SK-N-SH (cell line): ENCODE results near the gene MT1F. TPM values are rescaled to one million over a fixed set of nuclear protein-coding genes. Genes with fewer than 3 reads are reported as not detected.

Experiments
- CTCF ChIA-PET: fragments of 300-600, 350-600 bp; formaldehyde crosslinking; extraction: SDS; loops from one replicate; lab custom pipeline; 2021; lab: Yijun Ruan, JAX
- POLR2A ChIA-PET: fragments of 350-600 bp; sonication (Branson Sonifier 250); formaldehyde crosslinking; extraction: SDS; loops from one replicate; lab custom pipeline; 2020; ENCODE audit warnings: antibody characterized with exemption, inconsistent platforms; lab: Yijun Ruan, JAX
- DNase-seq: peaks from one replicate; pipeline ENCODE4 v3.0.0; 2012
- H2AFZ ChIP-seq: fragments of 200-600 bp; sonication (generic); 2 replicates; pipeline ENCODE4 v1.8.1; 2016; ENCODE audit warnings: antibody characterized with exemption, mild to moderate bottlenecking, low read depth
- H3F3A ChIP-seq: fragments of 200-600 bp; sonication (generic); replicated peaks from 2 replicates; pipeline ENCODE3; 2016; ENCODE audit warnings: antibody characterized with exemption, mild to moderate bottlenecking; ENCODE audit not compliant: insufficient read depth
- H3K27ac ChIP-seq, 2 experiments: fragments of 200-500 bp in 1 of 2; fragments of 200-600 bp in 1 of 2; sonication (Bioruptor generic) in 1 of 2; sonication (generic), shearing (Covaris generic) in 1 of 2; 2 replicates each; pipeline versions ENCODE4 v1.5.1 to v1.6.1; 2014 to 2016; ENCODE audit warnings: low read depth in 2 of 2, inconsistent platforms in 1 of 2, low read length in 1 of 2, mild to moderate bottlenecking in 1 of 2, mixed read lengths in 1 of 2
- H3K27me3 ChIP-seq: fragments of 200-600 bp; sonication (generic), shearing (Covaris generic); 2 replicates; pipeline ENCODE4 v1.6.1; 2016; ENCODE audit warnings: mixed run types; ENCODE audit not compliant: insufficient read depth
- H3K36me3 ChIP-seq, 2 experiments: fragments of 200-500 bp in 1 of 2; fragments of 200-600 bp in 1 of 2; sonication (Bioruptor generic) in 1 of 2; sonication (generic) in 1 of 2; replicated peaks in 1 of 2; 2 replicates each; pipeline versions ENCODE3 to v1.5.1; 2014 to 2016; ENCODE audit warnings: low read length in 1 of 2, mild to moderate bottlenecking in 1 of 2; ENCODE audit not compliant: insufficient read depth in 2 of 2, control insufficient read depth in 1 of 2
- H3K4me1 ChIP-seq, 2 experiments: fragments of 200-500 bp in 1 of 2; fragments of 200-600 bp in 1 of 2; sonication (Bioruptor generic) in 1 of 2; sonication (generic), shearing (Covaris generic) in 1 of 2; 2 replicates each; pipeline versions ENCODE4 v1.5.1 to v1.6.1; 2014 to 2016; ENCODE audit warnings: low read depth in 1 of 2, low read length in 1 of 2, mixed run types in 1 of 2; ENCODE audit not compliant: insufficient read depth in 2 of 2, control insufficient read depth in 1 of 2
- H3K4me2 ChIP-seq: fragments of 200-600 bp; sonication (generic), shearing (Covaris generic); 2 replicates; pipeline ENCODE4 v1.6.1; 2017; ENCODE audit warnings: mixed run types
- H3K4me3 ChIP-seq, 2 experiments: fragments of 200-500 bp in 1 of 2; fragments of 200-600 bp in 1 of 2; sonication (Bioruptor generic) in 1 of 2; sonication (generic), shearing (Covaris generic) in 1 of 2; 2 replicates each; pipeline versions ENCODE4 v1.5.1 to v1.8.1; 2014 to 2016; ENCODE audit warnings: low read depth in 2 of 2, inconsistent platforms in 1 of 2, low read length in 1 of 2, mild to moderate bottlenecking in 1 of 2, mixed read lengths in 1 of 2, moderate library complexity in 1 of 2
- H3K79me2 ChIP-seq: fragments of 200-600 bp; sonication (generic); 2 replicates; pipeline ENCODE4 v1.8.1; 2017; ENCODE audit warnings: mild to moderate bottlenecking; ENCODE audit not compliant: insufficient read depth
- H3K9ac ChIP-seq: fragments of 200-600 bp; sonication (generic); 2 replicates; pipeline ENCODE4 v1.6.1; 2017; ENCODE audit warnings: mixed run types
- H3K9me2 ChIP-seq: fragments of 200-600 bp; sonication (generic); 2 replicates; pipeline ENCODE4 v1.6.1; 2017; ENCODE audit warnings: mixed run types
- H3K9me3 ChIP-seq: fragments of 200-600 bp; sonication (generic); 2 replicates; pipeline ENCODE4 v1.6.1; 2017; ENCODE audit warnings: mixed run types, mild to moderate bottlenecking, moderate library complexity
- H4K20me1 ChIP-seq: fragments of 200-600 bp; sonication (generic); 2 replicates; pipeline ENCODE4 v1.6.1; 2017; ENCODE audit warnings: mild to moderate bottlenecking, mixed run types; ENCODE audit not compliant: insufficient read depth
- CHD2 ChIP-seq: fragments of 150-350 bp; IDR thresholded peaks from 2 replicates; pipeline ENCODE4 v1.6.1; 2018; ENCODE audit warnings: low read length; ENCODE audit not compliant: partially characterized antibody
- EP300 ChIP-seq, 2 experiments: IDR thresholded peaks; 2 replicates each; pipeline versions ENCODE4 v1.4.0 to v1.6.1; 2012; ENCODE audit warnings: borderline replicate concordance in 1 of 2, low read depth in 1 of 2, low read length in 1 of 2
- FOXJ3 ChIP-seq: sonication (generic); formaldehyde crosslinking; IDR thresholded peaks from 2 replicates; pipeline ENCODE4 v1.5.1; 2020; ENCODE audit warnings: mild to moderate bottlenecking, missing genetic modification reagents
- GABPA ChIP-seq: IDR thresholded peaks from 2 replicates; pipeline ENCODE4 v1.4.0; 2012; ENCODE audit warnings: low read depth, mild to moderate bottlenecking
- GATA2 ChIP-seq: sonication (generic); formaldehyde crosslinking; IDR thresholded peaks from 2 replicates; pipeline ENCODE4 v1.5.0; 2020; ENCODE audit warnings: mild to moderate bottlenecking, missing genetic modification reagents
- MEF2A ChIP-seq: IDR thresholded peaks from 2 replicates; pipeline ENCODE4 v1.4.0; 2012; ENCODE audit warnings: low read depth, borderline replicate concordance
- NFIC ChIP-seq: IDR thresholded peaks from 2 replicates; pipeline ENCODE4 v1.4.0; 2012; ENCODE audit warnings: borderline replicate concordance
- RCOR1 ChIP-seq: fragments of 150-350 bp; IDR thresholded peaks from 2 replicates; pipeline ENCODE4 v1.6.1; 2017; ENCODE audit warnings: antibody characterized with exemption, low read length
- RXRA ChIP-seq: IDR thresholded peaks from 2 replicates; pipeline ENCODE4 v1.4.0; 2012; ENCODE audit warnings: low read depth, mild to moderate bottlenecking, borderline replicate concordance
- SMC3 ChIP-seq: IDR thresholded peaks from 2 replicates; pipeline ENCODE4 v1.6.1; 2012; ENCODE audit warnings: low read depth, low read length, improper control_type of control experiment
- TAF1 ChIP-seq: IDR thresholded peaks from 2 replicates; pipeline ENCODE4 v1.6.1; 2012; ENCODE audit warnings: low read depth, mild to moderate bottlenecking, low read length, moderate library complexity, borderline replicate concordance
- TCF12 ChIP-seq: IDR thresholded peaks from 2 replicates; pipeline ENCODE4 v1.4.0; 2012
- WGBS: methylation state at CpG from one replicate; pipeline ENCODE4 v1.1.6; 2017; ENCODE audit warnings: low lambda C conversion rate; 5-methylcytosine and 5-hydroxymethylcytosine counted together
- polyA plus RNA-seq, 3 experiments: library from polyadenylated mRNA; depleted of rRNA; stranded (reverse); fragments of >200 nt; gene quantifications; 2 replicates each; pipeline ENCODE4 v1.2.3, GENCODE V29; 2012
- TF ChIP-seq, protein P1 (sequence below): IDR thresholded peaks from 2 replicates; pipeline ENCODE4 v1.6.1; 2012; ENCODE audit warnings: mild to moderate bottlenecking, low read depth, low read length, moderate library complexity
- TF ChIP-seq, protein P2 (sequence below): IDR thresholded peaks from 2 replicates; pipeline ENCODE4 v1.4.0; 2012; ENCODE audit warnings: low read depth
- TF ChIP-seq, protein P3 (sequence below): fragments of 150-350 bp; IDR thresholded peaks from 2 replicates; pipeline ENCODE4 v1.6.1; 2017; ENCODE audit warnings: antibody characterized with exemption, low read length, low read depth, borderline replicate concordance
- TF ChIP-seq, protein P4 (sequence below): fragments of 200-600 bp; sonication (generic); IDR thresholded peaks from 2 replicates; pipeline ENCODE4 v1.6.1; 2017; ENCODE audit warnings: antibody characterized with exemption, mild to moderate bottlenecking, moderate library complexity

MT1F gene
- polyA plus RNA-seq, 1 of the 3 experiments (the other 2 are of a cell fraction), result 13.0 TPM

DNA sequence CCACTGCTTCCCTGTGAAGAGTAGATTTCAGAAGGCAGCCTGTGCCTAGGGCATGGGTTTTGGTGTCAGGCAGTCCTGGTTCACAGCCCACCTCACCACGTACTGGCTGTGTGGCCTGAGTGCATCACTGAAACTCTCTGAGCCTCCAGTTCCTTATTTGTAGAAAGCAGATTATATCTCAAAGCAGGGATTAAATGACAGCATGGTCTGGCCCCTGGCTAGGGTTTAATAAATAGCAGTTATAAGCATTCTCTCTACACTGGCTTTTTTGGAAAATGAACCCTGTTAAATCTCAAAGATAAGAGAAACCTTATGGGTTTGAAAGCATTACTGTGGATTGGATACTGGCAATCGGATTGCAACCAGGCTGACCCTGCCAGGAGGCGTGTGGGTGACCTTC lies 28.2 kb upstream of the MT1F start:
- WGBS, result 61% methylated on average over 3 of the region's 3 CpGs
- Histone ChIP-seq H3F3A (peaks cover 7% of the 10 kb centered on the region), H3K79me2 (peaks cover 13% of the 10 kb centered on the region; the same call in 1 of the 2 replicates), H3K9me2 (no peaks in the 10 kb centered on the region), H3K4me2 (no peak overlapping the region), H3K4me3 (no peak overlapping the region), H3K9me3 (no peaks in the 10 kb centered on the region), H3K4me1 (peaks cover 7 to 20% of the 10 kb centered on the region in 2 experiments; a peak in 1 of 4 replicates), H2AFZ (no peak overlapping the region), H3K36me3 (no peaks in the 10 kb centered on the region), H4K20me1 (no peaks in the 10 kb centered on the region)
- ChIA-PET POLR2A (interaction anchor here (1.2 kb wide), 1 partner anchor 11 kb away, joined by 3 read pairs; no protein-coding TSS in a partner anchor), CTCF (interaction anchor here (1.2 to 1.7 kb wide), 2 partner anchors 29 to 73 kb away, joined by 5 to 6 read pairs; no protein-coding TSS in a partner anchor)
- peak; percentile 76 for DNase-seq
- TF ChIP-seq, protein P1, sequence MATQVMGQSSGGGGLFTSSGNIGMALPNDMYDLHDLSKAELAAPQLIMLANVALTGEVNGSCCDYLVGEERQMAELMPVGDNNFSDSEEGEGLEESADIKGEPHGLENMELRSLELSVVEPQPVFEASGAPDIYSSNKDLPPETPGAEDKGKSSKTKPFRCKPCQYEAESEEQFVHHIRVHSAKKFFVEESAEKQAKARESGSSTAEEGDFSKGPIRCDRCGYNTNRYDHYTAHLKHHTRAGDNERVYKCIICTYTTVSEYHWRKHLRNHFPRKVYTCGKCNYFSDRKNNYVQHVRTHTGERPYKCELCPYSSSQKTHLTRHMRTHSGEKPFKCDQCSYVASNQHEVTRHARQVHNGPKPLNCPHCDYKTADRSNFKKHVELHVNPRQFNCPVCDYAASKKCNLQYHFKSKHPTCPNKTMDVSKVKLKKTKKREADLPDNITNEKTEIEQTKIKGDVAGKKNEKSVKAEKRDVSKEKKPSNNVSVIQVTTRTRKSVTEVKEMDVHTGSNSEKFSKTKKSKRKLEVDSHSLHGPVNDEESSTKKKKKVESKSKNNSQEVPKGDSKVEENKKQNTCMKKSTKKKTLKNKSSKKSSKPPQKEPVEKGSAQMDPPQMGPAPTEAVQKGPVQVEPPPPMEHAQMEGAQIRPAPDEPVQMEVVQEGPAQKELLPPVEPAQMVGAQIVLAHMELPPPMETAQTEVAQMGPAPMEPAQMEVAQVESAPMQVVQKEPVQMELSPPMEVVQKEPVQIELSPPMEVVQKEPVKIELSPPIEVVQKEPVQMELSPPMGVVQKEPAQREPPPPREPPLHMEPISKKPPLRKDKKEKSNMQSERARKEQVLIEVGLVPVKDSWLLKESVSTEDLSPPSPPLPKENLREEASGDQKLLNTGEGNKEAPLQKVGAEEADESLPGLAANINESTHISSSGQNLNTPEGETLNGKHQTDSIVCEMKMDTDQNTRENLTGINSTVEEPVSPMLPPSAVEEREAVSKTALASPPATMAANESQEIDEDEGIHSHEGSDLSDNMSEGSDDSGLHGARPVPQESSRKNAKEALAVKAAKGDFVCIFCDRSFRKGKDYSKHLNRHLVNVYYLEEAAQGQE, result no peak
- TF ChIP-seq TCF12 (no peak), GATA2 (peak; percentile 85), RCOR1 (peak; percentile 87), RXRA (no peak), EP300 (IDR thresholded peaks at IDR 0.05; ENCODE audit: borderline replicate concordance in 1 of 2, low read depth in 1 of 2, low read length in 1 of 2) (peak in 1 of 2 experiments; percentile 43; a peak in 2 of 4 replicates), GABPA (no peak), FOXJ3 (CRISPR knock-in tag) (no peak)
- TF ChIP-seq, all 33 proteins: peak for 3
- Histone ChIP-seq H3K27me3 (peaks cover 2% of the 10 kb centered on the region; the same call in 1 of the 2 replicates), H3K27ac (no peak overlapping the region), H3K9ac (no peak overlapping the region)

DNA sequence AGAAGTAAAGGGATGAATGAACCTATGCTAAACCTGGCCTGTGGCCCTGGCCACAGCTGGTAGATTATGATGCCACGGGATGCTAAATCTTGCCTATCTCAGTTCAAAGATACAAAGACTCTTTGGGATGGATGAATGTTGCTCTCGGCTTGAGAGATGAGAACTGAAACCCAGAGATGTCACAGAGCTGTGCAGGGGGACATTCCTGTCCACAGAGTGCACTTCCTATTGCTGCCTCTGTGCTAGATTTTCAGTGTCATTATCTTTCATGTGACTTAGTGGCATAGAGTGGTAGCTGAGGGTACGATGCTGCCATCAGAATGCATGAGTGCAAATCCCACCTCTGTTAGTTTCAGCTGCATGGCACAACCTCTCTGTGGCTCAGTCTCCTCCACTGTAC lies 27.6 kb upstream of the MT1F start:
- peaks cover 7 to 23% of the 10 kb centered on the region in 2 experiments; a peak in 1 of 4 replicates for H3K4me1 ChIP-seq
- no peaks in the 10 kb centered on the region for H3K9me3 ChIP-seq
- CTCF ChIA-PET, result interaction anchor here (1.1 to 1.7 kb wide), 3 partner anchors 12 to 72 kb away, joined by 3 to 6 read pairs (median 5); no protein-coding TSS in a partner anchor
- no peaks in the 10 kb centered on the region for H3K36me3 ChIP-seq
- no peak overlapping the region for H3K4me2 ChIP-seq
- H3K27ac ChIP-seq, result no peak overlapping the region
- no peak overlapping the region for H3K9ac ChIP-seq
- H2AFZ ChIP-seq, result no peak overlapping the region
- DNase-seq, result peak; percentile 54
- H3K27me3 ChIP-seq, result peaks cover 8% of the 10 kb centered on the region; the same call in 1 of the 2 replicates
- H3F3A ChIP-seq, result peaks cover 7% of the 10 kb centered on the region
- 67% methylated on average over 3 of the region's 3 CpGs for WGBS
- no peaks in the 10 kb centered on the region for H3K9me2 ChIP-seq
- POLR2A ChIA-PET, result interaction anchor here (0.6 to 1.2 kb wide), 2 partner anchors 12 to 21 kb away, joined by 3 read pairs; no protein-coding TSS in a partner anchor
- H4K20me1 ChIP-seq, result no peaks in the 10 kb centered on the region
- TF ChIP-seq, protein P2, sequence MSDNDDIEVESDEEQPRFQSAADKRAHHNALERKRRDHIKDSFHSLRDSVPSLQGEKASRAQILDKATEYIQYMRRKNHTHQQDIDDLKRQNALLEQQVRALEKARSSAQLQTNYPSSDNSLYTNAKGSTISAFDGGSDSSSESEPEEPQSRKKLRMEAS, result no peak
- TF ChIP-seq TCF12 (no peak), TAF1 (no peak), MEF2A (no peak), SMC3 (no peak), CHD2 (no peak), GABPA (no peak), NFIC (no peak)
- TF ChIP-seq, protein P1, result no peak
- TF ChIP-seq, protein P3, sequence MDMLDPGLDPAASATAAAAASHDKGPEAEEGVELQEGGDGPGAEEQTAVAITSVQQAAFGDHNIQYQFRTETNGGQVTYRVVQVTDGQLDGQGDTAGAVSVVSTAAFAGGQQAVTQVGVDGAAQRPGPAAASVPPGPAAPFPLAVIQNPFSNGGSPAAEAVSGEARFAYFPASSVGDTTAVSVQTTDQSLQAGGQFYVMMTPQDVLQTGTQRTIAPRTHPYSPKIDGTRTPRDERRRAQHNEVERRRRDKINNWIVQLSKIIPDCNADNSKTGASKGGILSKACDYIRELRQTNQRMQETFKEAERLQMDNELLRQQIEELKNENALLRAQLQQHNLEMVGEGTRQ, result no peak
- TF ChIP-seq, protein P4, sequence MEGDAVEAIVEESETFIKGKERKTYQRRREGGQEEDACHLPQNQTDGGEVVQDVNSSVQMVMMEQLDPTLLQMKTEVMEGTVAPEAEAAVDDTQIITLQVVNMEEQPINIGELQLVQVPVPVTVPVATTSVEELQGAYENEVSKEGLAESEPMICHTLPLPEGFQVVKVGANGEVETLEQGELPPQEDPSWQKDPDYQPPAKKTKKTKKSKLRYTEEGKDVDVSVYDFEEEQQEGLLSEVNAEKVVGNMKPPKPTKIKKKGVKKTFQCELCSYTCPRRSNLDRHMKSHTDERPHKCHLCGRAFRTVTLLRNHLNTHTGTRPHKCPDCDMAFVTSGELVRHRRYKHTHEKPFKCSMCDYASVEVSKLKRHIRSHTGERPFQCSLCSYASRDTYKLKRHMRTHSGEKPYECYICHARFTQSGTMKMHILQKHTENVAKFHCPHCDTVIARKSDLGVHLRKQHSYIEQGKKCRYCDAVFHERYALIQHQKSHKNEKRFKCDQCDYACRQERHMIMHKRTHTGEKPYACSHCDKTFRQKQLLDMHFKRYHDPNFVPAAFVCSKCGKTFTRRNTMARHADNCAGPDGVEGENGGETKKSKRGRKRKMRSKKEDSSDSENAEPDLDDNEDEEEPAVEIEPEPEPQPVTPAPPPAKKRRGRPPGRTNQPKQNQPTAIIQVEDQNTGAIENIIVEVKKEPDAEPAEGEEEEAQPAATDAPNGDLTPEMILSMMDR, result no peak
- TF ChIP-seq, all 33 proteins: peak for 0
- Histone ChIP-seq H3K79me2 (peaks cover 13% of the 10 kb centered on the region; the same call in 1 of the 2 replicates), H3K4me3 (no peak overlapping the region)
